ENCODE results near the gene GLYATL1B.
A peak's percentile ranks its signal among the peaks of the same experiment; 100 is the strongest.
"Not testable (repeated sequence)": the region's sequence is repeated elsewhere in the genome, so short reads cannot be mapped to it uniquely, and the experiment has no call there.

Gene GLYATL1B

GRCh38 chr11:59097113-59097708 lies 11.1 kb downstream of the GLYATL1B start:
- DNase-seq = peak; percentile 63

DNA sequence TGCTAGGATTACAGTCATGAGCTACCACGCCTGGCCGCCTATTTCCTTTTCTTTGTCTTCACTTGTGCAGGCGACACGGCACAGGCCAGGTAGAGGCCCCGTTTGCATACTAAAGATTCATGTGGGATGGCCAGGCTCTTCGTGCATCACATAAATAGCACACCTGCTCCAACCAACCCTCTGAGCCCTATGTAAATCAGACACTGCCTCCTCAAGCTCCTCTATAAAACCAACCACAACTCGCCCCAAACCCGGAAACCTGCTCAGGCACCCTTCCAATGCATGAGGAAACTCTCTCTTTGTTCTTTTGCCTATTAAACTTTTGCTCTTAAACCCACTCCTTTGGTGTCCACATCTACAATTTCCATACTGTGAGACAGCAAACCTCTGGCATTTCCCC lies 11.8 kb downstream of the GLYATL1B start:
- not testable (repeated sequence) for DNase-seq

GRCh38 chr11:59102259-59102765 lies 16.2 kb downstream of the GLYATL1B start:
- DNase-seq = peak; percentile 62

DNA sequence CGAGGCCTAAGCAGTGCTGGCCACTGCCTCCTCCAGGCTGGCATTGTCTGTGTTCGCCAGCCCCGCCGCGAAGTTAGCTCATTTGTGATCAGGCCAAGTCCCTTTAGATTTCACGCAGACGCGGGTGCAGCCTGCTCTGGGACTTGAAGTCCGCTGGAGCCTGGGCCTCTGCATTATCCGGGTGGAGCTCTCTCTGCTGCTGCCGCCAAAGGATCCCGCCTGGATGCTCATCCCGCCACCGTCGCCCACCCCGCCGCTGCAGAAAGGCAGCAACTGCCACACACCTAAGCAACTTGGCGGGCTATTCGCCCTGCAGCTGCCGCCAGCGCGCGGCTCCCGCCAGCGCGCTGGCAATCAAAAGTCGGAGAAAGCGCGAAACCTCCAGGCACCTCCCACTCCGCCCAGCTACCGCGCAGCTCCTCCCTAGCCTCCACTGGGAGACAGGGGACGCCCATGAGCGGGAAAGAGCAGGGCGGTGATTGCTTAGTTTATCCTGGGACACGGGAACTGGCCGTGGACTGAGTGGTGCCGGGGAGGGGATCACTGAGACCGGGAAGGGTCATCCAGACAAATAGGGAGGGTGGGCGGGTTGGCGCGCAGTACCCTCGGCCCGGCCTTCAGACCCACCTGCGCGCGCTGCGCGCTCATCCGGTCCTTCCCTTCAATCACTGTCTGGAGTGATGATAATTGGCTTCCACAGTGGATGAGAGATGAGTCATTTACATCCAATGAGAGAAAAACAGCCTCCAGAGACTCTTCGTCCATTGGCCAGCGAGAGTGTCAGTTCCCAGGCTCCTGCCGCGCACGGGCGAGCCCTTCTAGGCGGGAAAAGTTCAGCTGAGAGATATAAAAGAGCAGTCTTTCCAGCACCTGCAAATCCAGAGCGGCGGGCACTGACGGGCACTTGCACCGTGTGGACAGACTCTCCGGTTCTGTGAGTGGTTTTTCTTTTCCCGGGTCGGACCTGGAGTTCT lies 20.5 kb downstream of the GLYATL1B start, which contains the start of gene FAM111B:
Gene FAM111B, plus strand, starts transcription at position 875 of the 974 bp plus-strand sequence. CDS start 2,389 bp downstream, outside the sequence.
- peak; percentile 97 for DNase-seq

DNA sequence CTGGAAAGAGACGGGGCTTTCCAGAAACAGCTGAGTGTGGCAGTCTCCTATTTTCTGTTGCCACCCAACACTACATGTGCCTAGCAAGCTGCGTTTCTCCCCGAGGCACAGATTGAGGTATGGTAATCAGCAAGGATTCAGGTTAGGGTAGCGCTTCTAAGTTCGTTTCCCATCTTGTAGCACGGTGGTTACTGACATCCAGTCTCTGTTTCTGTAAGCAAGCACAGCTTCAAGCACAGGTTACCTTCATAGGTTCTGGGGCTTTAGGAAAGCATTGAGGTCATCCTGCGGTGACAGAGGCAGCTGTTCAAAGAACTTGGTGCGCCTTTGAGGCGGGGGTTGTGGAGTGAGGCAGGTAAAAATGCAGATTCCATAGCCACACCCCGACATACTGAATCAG lies 21.6 kb downstream of the GLYATL1B start:
- DNase-seq = peak; percentile 15

GRCh38 chr11:59112494-59112893 lies 26.4 kb downstream of the GLYATL1B start:
- peak; percentile 65 for DNase-seq

GRCh38 chr11:59114344-59114743 lies 28.2 kb downstream of the GLYATL1B start:
- no peak for DNase-seq

DNA sequence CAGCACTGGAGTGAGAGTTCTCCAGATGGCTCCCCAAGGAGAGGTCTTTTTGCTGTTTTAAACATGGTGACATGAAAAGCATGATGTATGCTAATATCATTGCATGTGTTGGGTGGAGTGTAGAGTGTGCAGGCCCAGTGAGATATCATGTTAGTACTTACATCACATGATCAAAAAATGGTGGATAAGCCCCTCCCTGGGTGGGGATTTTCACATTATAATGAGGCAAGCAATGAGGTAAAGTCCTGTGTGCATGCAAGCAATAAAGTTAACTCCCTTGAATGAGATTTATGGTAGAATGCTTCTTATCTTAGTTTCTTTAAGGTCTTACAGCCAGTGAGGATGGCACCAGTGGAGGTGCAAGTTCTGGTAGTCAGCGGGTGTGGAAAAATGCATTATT lies 29.4 kb downstream of the GLYATL1B start:
- no peak for DNase-seq

- DNase-seq = no peak
Measured at GRCh38 chr11:59117774-59118173, 31.7 kb downstream of the GLYATL1B start.

DNA sequence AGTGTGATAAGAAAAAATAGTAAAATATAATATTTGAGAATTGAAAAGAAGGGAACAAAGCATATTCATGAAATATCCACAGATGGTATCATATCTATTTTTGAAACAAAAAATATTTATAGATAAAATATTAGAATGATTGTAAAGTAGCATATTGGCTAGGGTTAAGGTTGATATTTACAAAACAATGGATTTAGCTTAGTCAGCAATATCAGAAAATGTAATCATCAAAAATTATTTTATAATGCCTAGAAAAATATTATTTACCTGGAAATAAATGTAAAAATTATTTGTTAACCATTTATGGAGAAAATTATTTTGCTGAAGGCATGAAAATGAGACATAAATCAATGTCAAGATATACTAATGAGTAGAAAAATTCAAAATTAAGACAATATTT lies 33.7 kb downstream of the GLYATL1B start:
- no peak for DNase-seq

GRCh38 chr11:59135648-59136461 lies 49.7 kb downstream of the GLYATL1B start:
- peak; percentile 77 for DNase-seq

DNA sequence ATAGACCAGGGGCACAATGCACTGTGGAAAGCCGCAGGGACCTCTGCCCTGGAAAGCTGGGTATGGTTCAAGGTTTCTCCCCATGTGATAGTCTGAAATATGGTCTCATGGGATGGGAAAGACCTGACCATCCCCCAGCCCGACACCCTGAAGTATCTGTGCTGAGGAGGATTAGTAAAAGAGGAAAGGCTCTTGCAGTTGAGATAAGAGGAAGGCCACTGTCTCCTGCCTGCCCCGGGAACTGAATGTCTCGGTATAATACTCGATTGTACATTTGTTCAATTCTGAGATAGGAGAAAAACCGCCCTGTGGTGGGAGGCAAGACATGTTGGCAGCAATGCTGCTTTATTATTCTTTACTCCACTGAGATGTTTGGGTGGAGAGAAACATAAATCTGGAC lies 50.4 kb downstream of the GLYATL1B start:
- DNase-seq = not testable (repeated sequence)

- DNase-seq = no peak
Measured at GRCh38 chr11:59137190-59137589, 51.1 kb downstream of the GLYATL1B start.

- DNase-seq = no peak
Measured at GRCh38 chr11:59138643-59139042, 52.5 kb downstream of the GLYATL1B start.

DNA sequence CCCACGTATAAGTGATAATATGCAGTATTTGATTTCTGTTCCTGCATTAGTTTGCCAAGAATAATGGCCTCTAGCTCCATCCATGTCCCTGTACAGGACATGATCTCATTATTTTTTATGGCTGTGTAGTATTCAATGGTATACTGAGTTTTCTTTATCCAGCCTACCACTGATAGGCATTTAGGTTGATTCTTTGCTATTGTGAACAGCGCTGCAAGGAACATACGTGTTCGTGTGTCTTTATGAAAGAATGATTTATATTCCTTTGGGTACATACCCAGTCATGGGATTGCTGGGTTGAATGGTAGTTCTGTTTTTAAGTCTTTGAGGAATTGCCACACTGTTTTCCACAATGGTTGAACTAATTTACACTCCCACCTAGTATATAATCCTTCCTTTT lies 55.1 kb downstream of the GLYATL1B start:
- DNase-seq = no peak

GRCh38 chr11:59141673-59142460 lies 55.8 kb downstream of the GLYATL1B start:
- peak; percentile 69 for DNase-seq

DNA sequence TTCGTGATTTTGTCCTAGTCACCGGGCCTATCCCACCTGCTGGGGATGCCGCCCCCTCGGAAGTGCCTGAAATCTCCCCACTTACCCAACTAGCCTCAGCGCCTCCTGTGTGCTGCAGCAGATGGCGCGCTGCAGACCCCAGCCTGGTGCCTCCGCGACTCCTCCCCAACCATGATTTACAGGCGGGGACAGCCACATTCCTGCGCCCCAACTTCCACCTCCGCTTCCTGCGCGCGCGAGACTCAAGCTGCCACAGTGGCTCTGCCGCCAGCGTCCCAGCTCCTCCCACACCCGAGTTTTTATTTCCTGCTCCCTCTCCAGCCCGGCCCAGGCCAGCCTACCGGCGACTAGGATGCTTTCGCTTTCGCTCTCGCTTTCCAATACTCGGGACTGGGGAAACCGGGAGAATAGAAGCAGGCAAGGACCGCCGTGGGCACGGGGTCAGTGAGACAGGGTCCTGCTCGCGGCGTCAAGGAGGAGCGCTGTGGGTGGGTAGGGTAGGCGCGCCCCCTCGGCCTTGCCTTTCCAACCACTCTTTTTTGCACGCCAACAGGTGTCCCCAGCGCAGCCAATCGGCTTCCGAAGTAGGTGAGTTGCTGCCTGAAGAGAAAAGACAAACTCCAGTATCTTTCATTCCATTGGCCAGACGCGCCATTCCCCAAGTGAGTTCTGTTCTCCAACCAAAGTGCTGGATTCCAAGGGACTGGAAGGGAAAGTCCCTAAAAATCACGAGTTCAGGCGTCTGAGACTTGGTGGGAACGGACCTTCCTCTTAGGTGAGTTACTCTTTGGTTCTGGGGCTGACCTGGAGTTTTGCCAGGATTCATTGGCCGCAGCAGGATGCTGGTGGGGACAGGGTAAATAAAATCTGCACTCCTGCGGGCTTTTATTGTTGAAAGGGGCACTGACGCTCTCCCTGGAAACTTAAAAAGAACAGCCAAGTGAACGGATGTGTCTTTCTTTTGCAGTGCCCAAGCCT lies 56.7 kb downstream of the GLYATL1B start, which contains the start of gene FAM111A:
Gene FAM111A, plus strand, starts transcription at position 327 of the 978 bp plus-strand sequence. CDS start 6,017 bp downstream, outside the sequence.
- DNase-seq = peak; percentile 96

DNA sequence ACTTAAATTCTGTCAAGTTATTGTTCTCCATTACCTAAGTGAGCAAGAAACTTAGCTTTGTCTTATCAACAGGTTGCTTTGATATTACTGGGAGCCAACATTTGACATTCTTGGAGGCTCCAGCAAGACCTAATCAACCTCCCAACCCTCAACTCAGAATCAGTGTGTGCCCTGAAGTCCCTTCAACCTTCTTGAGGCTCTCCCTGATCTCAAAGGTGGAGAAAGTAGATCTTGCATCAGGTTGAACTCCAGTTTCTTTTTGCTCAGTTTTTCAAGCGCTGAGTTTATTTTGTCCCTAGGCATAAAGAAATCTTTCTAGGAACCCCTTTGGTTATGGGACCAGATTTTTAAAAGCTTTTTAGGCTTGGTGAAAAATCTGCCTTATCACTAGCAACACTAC lies 58.0 kb downstream of the GLYATL1B start:
- DNase-seq = no peak
